ENCODE data around the gene SLC6A13. TPM values are rescaled to one million over a fixed set of nuclear protein-coding genes. Genes with fewer than 3 reads are reported as not detected.

Gene SLC6A13
- total and polyA plus RNA-seq, 2 donors: 0.06 to 0.53 TPM

DNA sequence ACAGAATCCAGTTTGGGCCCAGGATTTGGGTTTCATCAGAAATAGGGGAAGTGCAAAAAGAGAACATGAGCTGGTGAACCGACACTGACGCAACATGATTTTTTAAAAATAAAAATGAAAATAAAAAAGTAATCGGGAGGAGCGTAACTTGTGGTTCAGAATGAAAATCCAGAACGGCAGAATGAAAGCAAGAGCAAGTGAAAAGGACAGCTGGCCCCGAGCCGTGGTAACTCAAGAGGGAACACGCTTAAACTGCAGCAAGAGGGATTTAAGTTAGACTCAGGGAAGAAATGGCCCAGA lies 50.3 kb downstream of the SLC6A13 start:
- WGBS: 67% methylated on average over 8 of the region's 8 CpGs
- DNase-seq (ENCODE audit: extremely low spot score): no peak
- Histone ChIP-seq H3K36me3 (ENCODE audit: insufficient read depth) (no peaks in the 10 kb centered on the region), H3K4me1 (ENCODE audit: insufficient read depth) (no peaks in the 10 kb centered on the region), H3K27ac (ENCODE audit: low read depth) (no peak overlapping the region), H3K4me3 (ENCODE audit: low read depth, low read length) (no peak overlapping the region)

DNA sequence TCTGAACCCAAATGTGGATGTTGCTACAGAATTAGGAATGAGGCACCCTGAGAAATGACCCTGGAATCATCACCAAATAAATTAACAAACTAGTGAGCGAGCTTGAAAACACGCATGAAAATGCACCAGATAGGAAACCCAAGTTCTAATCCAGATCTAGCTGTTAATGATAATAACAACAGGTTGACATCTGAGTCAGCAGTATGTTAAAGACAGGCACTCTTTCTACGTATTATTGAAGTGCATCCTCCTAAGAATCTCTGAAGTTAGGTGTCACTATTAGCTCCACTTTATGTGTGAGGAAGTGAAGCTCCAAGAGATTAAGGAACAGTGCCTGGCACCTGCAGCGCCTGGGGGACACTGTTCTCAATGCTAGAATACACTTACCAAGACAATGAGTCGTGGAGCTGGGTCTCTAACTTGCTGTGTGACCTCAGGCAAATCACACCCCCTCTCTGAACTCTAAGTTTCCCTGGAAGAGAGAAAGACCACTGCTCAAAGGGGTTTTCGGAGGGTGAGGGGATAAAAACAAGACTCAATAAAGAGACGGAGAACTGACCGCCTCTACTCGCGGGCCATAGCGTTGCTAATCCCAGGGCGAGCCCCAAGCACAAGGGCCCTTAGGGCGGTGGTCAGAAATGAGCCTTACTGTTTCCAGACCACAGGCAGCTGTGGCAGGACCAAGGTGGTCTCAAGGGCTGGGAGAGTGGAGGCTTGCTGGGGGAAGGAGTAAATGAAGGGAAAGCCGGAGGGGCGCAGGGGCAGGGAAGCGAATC lies 50.8 kb downstream of the SLC6A13 start:
- WGBS: 85% methylated on average over 16 of the region's 16 CpGs
- H3K4me1 ChIP-seq (ENCODE audit: insufficient read depth): no peaks in the 10 kb centered on the region
- no peak for DNase-seq (ENCODE audit: extremely low spot score)
- no peak overlapping the region for H3K27ac ChIP-seq (ENCODE audit: low read depth)
- H3K36me3 ChIP-seq (ENCODE audit: insufficient read depth): no peaks in the 10 kb centered on the region
- no peak overlapping the region for H3K4me3 ChIP-seq (ENCODE audit: low read depth, low read length)

DNA sequence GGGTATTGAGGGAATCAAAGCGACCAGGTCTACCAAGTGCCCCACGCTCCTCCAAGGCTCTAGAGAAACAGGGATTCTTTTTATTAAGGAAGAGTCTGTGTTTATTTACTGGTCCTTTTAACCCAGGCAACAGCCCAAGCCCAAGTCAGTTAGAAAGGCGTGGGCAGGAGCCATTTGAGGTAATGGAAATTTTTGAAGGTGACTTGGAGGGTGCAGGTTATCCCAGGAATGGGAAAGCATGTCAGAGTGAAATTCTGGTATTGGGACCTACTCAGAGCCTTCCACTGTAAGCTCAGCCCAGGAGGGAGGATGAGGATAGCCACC lies 51.5 kb downstream of the SLC6A13 start:
- Histone ChIP-seq H3K27ac (ENCODE audit: low read depth) (no peak overlapping the region), H3K4me3 (ENCODE audit: low read depth, low read length) (no peak overlapping the region), H3K36me3 (ENCODE audit: insufficient read depth) (no peaks in the 10 kb centered on the region), H3K4me1 (ENCODE audit: insufficient read depth) (no peaks in the 10 kb centered on the region)
- no peak for DNase-seq (ENCODE audit: extremely low spot score)
- WGBS: 83% methylated on average over 3 of the region's 3 CpGs

DNA sequence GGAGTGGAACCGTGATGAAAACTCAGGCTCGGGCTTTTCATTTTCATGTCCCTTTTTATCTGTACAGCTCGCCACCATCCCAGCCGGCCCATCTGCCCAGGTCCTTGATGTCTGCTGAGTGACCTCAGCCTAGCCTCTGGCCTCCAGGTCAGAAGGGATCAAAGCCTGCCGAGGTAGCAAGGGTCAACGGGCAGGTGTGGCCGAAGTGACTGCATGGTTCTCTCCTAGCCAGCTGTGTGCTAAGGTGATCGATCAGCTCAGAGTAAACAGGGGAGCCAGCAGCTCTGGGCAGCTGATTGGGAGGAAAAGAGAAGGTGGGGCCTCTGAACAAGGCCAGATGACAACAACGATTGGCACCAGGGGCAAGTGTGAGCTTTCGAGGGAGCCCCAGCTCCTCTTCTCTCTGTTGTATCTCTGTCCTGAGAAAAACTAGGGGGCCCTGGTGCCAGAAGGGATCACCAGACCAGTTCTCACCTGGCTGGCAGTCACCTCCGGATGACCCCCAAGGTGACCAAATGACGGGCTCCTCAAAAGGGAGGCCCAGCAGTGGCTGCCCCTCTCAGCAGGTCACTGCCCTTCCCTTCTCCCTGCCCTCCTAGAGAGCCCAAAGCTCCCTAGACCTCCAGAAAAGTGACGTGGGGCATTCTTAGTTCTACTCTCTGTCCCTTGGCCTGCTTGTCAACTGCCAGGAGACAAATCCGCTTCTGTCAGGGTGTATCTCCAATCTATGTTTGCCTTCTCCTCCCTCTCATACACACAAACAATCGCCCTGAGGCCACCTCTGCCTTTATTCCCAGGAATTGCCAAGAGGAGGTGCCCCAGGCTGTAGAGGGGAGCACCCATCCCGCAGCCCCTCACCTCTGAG lies 52.1 kb downstream of the SLC6A13 start:
- Histone ChIP-seq H3K4me1 (ENCODE audit: insufficient read depth) (no peaks in the 10 kb centered on the region), H3K36me3 (ENCODE audit: insufficient read depth) (no peaks in the 10 kb centered on the region), H3K4me3 (ENCODE audit: low read depth, low read length) (no peak overlapping the region), H3K27ac (ENCODE audit: low read depth) (no peak overlapping the region)
- no peak for DNase-seq (ENCODE audit: extremely low spot score)
- WGBS: 77% methylated on average over 16 of the region's 16 CpGs

DNA sequence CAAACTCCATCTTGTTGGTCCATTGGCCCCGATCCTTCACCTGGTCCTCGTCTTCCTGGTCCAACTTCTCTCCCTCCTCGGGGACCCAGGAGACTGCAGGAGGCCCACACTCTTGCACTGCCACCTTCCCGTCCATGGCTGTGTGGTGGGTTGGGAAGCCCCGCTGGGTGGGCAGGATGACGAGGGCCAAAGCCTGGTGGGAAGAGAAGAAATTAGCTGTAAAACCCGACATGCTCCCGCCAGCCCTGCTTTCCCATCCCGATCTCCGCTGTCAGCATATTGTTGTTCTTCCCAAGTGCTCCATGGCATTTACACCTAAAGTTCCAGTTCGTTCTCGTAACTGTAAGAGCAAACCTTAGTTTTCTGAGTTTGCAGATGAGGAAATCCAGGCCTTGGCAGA lies 52.8 kb downstream of the SLC6A13 start:
- WGBS: 91% methylated on average over 12 of the region's 12 CpGs
- DNase-seq (ENCODE audit: extremely low spot score): no peak
- Histone ChIP-seq H3K4me3 (ENCODE audit: low read depth, low read length) (no peak overlapping the region), H3K36me3 (ENCODE audit: insufficient read depth) (no peaks in the 10 kb centered on the region), H3K4me1 (ENCODE audit: insufficient read depth) (no peaks in the 10 kb centered on the region), H3K27ac (ENCODE audit: low read depth) (no peak overlapping the region)

DNA sequence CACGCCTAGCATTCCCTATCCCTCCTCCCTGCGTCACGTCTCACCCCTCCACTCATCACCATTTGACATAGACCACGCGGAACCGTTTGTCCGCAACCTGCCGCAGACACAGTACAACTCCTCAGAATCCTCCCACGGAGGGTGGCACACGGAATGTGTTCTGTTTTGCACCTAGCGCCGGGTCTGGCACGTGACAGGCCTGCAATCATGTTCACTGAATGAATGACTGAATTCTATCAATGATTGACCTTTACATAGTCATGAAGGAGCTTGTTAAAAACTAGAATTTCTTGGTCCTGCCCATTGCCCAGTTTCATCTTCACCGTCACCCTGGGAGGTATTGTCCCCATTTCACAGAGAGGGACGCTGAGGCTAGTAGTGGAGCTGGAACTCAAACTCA lies 53.4 kb downstream of the SLC6A13 start:
- H3K36me3 ChIP-seq (ENCODE audit: insufficient read depth): no peaks in the 10 kb centered on the region
- DNase-seq (ENCODE audit: extremely low spot score): no peak
- 91% methylated on average over 15 of the region's 15 CpGs for WGBS
- no peak overlapping the region for H3K27ac ChIP-seq (ENCODE audit: low read depth)
- no peaks in the 10 kb centered on the region for H3K4me1 ChIP-seq (ENCODE audit: insufficient read depth)
- H3K4me3 ChIP-seq (ENCODE audit: low read depth, low read length): no peak overlapping the region

DNA sequence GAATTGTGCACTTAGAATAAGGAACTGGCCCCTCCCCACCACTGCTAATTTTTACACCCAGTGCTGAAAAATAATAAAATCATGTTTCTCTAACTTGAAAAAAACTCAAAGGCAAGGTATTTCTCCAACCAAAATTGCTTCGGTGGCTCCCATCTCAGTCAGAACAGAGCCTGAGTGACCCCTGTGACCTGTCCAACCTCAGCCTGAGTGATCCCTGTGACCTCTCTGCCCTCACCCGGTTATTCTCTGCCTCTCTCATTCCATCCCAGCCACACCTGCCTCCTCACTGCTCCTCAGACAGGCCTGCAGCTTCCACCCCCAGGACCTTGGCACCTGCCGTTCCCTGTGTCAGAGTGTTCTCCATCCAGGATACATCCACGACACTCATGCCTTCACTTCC lies 53.8 kb downstream of the SLC6A13 start:
- 78% methylated on average over 4 of the region's 4 CpGs for WGBS
- no peak overlapping the region for H3K4me3 ChIP-seq (ENCODE audit: low read depth, low read length)

DNA sequence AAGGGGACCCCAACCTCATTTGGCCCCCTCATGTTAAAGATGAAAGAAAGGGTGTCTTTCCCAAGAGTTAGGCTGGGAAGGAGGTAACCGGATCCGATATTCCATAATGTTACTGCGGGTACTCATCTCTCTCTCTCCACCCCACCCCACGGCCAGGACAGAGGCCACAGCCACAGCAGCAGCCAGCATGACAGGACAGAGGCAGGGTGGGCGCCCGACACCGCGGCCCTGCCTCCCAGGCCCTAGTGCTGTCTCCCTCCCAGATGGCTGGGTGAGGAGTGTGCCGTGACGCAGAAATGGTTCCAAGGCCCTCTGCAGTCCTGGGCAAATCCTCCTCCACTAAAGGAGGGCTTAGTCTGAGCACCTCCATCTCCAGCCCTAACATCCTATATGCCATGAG lies 54.8 kb downstream of the SLC6A13 start:
- H3K27ac ChIP-seq (ENCODE audit: low read depth): no peak overlapping the region
- no peak overlapping the region for H3K4me3 ChIP-seq (ENCODE audit: low read depth, low read length)
- DNase-seq (ENCODE audit: extremely low spot score): no peak
- no peaks in the 10 kb centered on the region for H3K36me3 ChIP-seq (ENCODE audit: insufficient read depth)
- no peaks in the 10 kb centered on the region for H3K4me1 ChIP-seq (ENCODE audit: insufficient read depth)
- WGBS: 87% methylated on average over 10 of the region's 10 CpGs

More for the DNA sequence above, 53.8 kb downstream of the SLC6A13 start:
- Histone ChIP-seq H3K27ac (ENCODE audit: low read depth) (no peak overlapping the region), H3K36me3 (ENCODE audit: insufficient read depth) (no peaks in the 10 kb centered on the region), H3K4me1 (ENCODE audit: insufficient read depth) (no peaks in the 10 kb centered on the region)
- DNase-seq (ENCODE audit: extremely low spot score): no peak

DNA sequence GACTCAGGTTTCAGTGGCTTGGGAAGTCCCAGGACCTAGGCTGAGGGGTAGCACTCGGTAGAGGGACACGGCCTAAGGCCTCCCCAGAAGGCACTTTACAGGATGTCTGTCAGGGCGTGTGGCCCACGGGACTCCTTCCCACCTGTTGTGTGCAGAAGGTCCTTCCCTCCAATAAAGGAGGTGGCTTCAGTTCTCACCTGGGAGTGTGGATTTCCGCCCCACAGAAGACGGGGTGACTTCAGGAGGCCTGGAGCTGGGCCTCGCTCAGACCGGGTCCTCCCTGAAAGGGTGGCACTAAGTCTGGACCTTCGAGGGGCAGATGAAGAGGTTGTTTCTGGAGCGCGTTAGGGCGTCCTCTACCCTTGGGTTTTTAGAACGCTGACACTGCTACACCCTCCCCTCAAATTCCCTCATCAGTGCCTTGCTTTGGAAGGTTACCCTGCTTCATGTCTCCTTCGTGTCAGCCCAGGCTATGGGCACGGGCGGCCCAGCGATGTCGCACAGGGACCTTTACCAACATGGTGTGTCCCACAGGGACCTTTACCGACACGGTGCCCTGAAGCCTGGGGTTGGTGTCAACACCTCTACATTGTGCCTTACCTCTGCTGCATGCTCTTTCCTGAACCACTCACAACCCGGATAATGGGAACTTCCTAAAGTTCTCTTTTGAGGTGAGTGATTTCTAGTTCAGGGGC lies 55.7 kb downstream of the SLC6A13 start:
- WGBS: 90% methylated on average over 21 of the region's 21 CpGs
- DNase-seq (ENCODE audit: extremely low spot score): no peak
- H3K4me1 ChIP-seq (ENCODE audit: insufficient read depth): no peaks in the 10 kb centered on the region
- no peak overlapping the region for H3K27ac ChIP-seq (ENCODE audit: low read depth)
- no peak overlapping the region for H3K4me3 ChIP-seq (ENCODE audit: low read depth, low read length)
- no peaks in the 10 kb centered on the region for H3K36me3 ChIP-seq (ENCODE audit: insufficient read depth)

DNA sequence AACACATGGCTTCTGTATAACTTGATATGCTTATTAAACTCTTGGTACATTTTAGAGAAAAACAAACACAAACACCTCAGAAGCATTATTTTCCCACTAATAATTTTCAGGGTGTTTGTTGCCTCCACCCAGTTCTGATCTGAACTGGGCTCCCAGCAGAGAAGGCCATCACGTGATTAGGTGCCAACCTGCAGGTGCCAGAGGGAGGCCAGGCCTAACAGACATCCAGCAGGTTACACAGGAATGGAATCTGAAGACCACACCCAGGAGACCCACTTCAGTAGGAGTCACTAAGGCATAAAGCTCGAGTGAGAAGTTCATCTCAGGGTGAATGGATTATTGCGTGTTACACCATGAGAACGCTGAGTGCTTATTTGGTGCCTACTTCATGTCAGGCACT lies 57.6 kb downstream of the SLC6A13 start:
- WGBS: 88% methylated on average over 4 of the region's 4 CpGs
- Histone ChIP-seq H3K4me1 (ENCODE audit: insufficient read depth) (no peaks in the 10 kb centered on the region), H3K27ac (ENCODE audit: low read depth) (no peak overlapping the region), H3K36me3 (ENCODE audit: insufficient read depth) (no peaks in the 10 kb centered on the region), H3K4me3 (ENCODE audit: low read depth, low read length) (no peak overlapping the region)
- no peak for DNase-seq (ENCODE audit: extremely low spot score)

DNA sequence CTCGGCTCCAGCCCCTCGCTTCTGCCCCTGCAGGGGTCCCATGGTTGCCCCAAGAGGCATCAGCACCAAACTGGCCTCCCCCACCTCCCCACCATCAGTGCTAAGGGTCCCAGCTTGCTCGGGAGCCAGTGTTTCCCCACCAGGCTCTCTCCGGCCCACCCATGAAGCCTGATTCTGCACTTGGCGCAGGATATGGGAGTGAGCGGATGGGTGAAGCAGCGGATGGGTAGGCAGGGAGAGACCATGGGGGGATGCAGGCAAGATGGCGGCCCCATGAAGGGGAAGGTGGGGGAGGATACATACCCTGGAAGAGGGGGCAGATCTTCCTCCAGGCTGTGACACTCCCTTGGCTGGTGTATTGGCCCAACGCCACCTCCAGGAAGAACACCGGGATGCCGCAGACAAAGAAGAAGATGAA lies 58.4 kb downstream of the SLC6A13 start:
- H3K36me3 ChIP-seq (ENCODE audit: insufficient read depth): no peaks in the 10 kb centered on the region
- DNase-seq (ENCODE audit: extremely low spot score): no peak
- H3K4me3 ChIP-seq (ENCODE audit: low read depth, low read length): no peak overlapping the region
- H3K4me1 ChIP-seq (ENCODE audit: insufficient read depth): no peaks in the 10 kb centered on the region
- WGBS: 87% methylated on average over 11 of the region's 11 CpGs
- H3K27ac ChIP-seq (ENCODE audit: low read depth): no peak overlapping the region

DNA sequence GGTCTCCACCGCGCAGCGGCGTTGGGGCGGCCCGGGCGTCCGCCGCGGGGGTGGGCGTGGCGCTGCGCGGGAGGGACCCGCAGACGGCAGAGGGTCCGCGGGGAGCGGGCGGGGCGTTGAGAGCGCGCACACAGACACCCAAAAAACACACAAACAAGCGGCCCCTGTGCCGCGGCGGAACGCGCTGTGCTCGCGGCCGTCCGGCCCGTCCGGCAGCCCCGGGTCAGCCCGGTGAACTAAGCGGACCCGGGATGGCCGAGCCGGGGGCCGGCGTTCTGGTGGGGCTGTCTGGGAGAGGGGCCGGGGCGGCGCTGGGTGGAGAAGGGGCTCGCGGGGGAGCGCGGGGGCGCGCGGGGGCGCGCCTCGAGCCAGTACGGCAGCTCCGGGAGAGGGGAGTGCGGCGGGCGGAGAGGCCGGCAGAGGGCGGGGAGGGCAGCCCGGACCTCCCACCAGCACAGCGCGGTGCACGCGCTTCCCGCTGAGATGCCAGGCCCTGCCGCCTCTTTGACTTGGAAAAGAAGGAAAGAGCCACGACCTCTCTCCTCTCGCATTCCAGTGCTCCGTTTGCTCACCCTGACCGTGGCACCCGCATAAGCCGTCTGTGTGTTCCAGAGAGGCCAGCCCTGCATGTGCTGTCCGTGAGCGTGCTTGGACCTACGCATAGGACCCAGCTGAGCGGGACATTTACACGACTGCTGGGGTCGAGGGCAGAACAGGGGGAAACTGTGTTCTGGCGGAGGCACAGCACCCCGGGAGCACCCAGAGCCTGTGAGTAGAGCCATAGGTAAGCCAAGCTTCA lies 59.0 kb downstream of the SLC6A13 start:
- WGBS: 10% methylated on average over 82 of the region's 84 CpGs

DNA sequence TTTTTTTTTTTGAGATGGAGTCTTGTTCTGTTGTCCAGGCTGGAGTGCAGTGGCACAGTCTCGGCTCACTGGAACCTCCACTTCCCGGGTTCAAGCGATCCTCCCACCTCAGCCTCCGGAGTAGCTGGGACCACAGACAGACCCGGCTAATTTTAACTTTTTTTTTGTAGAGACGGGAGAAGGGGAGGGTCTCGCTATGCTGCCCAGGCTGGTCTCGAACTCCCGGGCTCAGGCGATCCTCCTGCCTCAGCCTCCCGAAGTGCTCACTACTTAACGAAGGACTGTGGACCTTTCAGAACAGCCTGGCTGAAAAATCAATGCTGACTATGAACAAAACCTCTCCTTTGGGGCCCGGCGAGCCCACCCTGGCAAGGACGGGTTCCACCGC lies 59.6 kb downstream of the SLC6A13 start:
- no peaks in the 10 kb centered on the region for H3K36me3 ChIP-seq (ENCODE audit: insufficient read depth)
- no peaks in the 10 kb centered on the region for H3K4me1 ChIP-seq (ENCODE audit: insufficient read depth)
- no peak for DNase-seq (ENCODE audit: extremely low spot score)
- peak overlapping the region; percentile 54 for H3K4me3 ChIP-seq (ENCODE audit: low read depth, low read length)
- WGBS: 55% methylated on average over 16 of the region's 16 CpGs
- H3K27ac ChIP-seq (ENCODE audit: low read depth): no peak overlapping the region

More for the DNA sequence above, 59.0 kb downstream of the SLC6A13 start:
- Histone ChIP-seq H3K4me3 (ENCODE audit: low read depth, low read length) (peak overlapping the region; percentile 54), H3K36me3 (ENCODE audit: insufficient read depth) (no peaks in the 10 kb centered on the region), H3K4me1 (ENCODE audit: insufficient read depth) (no peaks in the 10 kb centered on the region), H3K27ac (ENCODE audit: low read depth) (no peak overlapping the region)
- DNase-seq (ENCODE audit: extremely low spot score): no peak

Data from urinary bladder (tissue), 4 donors.